Stimulated activated naive CD4-positive, alpha-beta T cell (primary cell): ENCODE results near the gene MTRR.

Source experiments
- DNase-seq, 6 experiments: peaks; one replicate each; lab custom pipeline; 2025; lab: John Stamatoyannopoulos, UW

The MTRR gene

DNA sequence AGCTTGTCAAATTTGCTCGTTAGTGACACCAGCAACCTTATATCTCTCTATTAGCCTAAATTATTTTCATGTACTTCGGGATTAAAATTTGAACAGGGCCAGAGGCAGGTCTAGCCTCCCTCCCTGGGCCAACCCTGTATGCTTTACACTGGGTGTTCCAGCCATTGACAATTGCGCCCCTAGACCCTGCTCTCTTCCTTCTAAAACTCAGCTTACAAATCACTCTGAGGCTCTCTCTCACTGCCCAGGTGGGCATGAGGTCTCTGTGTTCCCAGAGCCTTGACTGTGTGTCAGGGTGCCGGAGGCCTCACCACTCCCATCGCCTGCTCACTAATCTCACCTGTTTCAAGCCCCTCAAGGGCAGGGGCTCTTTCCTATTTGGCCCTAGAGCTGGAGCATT, 11.6 kb upstream of the MTRR start:
- DNase-seq: no peak

DNA sequence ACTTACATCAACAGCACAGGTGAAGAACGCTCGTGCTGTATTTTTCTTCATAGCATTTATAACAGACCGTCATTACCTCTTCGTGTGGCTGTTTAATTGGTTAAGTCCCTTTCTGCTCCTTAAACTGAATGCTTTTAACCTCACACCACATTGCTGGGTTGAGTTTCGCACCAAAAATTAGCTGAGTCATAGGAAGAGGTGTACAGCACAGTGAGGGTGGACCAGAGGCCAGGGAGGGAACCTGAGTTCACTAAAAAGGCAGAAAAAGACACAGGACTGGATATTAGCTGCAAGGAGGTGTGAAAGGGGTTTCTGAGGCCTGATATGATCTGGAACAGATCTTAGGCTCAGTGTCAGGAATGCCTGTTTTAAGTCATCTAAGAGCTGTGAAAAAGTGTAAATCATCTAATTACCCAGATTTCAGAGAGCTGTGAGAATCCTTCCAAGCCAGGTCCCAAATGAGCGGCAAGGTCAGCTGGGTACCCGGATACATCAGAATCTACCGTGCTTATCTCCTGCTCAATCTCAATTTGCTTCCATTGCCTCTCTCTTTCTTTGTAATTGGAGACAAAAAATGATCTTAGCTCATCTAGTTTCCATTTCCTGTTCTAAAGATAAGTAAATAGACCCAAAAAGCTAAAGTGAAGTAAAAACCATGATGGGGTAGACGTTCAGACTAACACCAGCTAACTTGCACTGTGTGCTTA, 10.9 kb upstream of the MTRR start:
- no peak for DNase-seq

DNA sequence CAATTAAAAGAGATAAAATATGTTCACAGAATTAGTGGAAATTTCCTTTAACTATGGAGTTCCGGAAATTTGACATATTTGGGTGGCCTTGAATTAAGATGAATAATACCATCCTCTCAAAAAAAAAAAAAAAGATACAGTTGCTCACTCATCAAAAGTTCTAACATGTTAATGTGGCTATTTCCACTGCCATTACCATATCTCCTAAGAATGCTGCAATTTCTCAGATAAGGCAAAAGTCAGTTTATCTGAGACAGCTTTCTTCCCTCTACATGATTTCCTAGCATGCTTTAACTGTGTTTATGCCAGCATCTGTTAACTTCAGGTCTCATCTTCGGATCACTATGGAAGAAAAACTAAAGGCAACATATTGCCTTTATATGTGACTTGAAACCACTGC, 2.8 kb upstream of the MTRR start:
- no peak for DNase-seq

DNA sequence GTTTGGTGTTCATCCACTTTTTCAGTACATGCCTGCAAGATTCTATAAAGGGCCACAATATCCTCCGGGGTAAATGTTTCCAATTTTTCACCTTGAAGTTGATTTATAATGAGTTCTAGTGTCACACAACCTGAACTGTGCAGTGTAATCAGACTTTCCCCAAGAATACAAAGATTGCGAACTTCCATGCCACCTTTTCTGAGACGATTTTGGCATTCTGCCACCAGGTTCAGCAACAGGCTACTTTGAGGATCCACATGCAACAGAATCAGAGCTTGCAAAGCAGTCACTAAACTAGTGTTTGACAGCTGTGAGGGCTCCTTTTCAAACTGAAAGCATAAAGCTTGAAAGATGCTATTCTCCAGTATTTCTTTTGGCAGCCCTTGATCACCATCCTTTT, 1.7 kb upstream of the MTRR start:
- DNase-seq: no peak

DNA sequence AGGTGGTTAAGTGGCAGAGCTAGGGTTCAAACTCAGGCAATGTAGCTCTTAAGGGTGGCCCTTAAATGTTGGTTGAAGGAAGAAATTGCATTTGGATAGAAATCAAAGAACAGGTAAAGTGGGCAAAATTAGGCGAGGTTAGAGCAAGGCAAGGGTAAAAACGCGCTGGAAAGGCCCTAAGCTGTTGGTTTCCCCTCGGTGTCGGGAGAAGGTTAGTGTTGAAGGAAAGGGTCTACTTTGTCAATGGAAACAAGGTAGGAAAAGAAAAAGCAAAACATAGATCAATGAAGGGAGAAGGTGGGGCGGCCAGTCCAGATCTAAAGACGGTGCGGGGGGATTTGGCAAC, 548 bp upstream of the MTRR start:
- peak in 1 of 6 experiments; percentile 32 for DNase-seq

DNA sequence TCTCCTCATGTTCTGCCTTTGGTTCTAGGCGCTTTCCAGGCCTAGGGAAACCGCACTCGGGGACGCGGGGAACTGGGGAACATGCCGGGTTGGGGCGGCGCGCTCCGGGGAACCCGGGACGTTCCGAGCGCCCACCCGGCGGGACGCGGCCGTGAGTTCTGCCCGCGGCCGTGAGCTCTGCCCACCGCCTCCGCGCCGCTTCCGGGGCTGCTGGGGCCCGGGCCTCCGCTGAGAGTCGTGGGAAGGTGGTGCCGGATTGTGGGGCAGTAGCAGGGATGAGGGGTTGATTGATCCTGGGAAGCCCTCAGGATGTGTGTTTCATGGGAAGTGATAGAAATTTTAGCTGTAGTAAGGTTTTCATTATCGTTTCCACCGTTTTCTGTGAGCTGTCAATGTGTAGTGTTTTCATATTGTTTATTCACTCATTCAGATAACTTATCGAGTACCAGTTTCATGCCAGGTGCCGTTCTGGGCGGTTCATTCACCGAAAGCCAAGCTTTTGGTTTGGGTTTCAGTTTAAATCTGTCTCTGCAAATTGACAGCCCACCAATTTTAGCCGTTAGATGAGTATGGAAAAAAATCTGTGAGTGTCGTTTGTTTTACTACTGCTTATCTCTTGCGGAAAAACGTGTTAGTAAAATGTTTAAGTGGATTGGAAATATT, 657 bp downstream of the MTRR start:
- peak in 2 of 6 experiments; percentile 48 to 61 for DNase-seq

DNA sequence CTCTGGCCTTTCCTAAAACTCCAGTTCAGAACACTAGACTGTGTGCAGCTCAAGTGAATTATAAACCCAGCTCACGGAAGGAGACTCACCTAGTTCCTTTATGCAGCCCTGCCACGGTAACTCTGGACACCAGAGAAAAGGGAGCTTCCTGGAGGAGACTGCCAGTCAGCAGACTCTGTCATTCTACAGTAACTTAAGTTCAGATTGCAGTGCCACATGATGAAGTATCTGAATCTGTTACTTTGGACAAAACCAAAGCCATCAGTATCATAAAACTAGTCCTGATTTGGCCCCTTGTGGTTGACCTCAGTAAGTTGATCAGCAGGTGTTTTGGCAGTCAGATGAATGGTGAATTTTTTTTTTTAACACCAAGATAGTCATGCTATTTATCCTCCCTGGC, 2.7 kb downstream of the MTRR start:
- no peak for DNase-seq

DNA sequence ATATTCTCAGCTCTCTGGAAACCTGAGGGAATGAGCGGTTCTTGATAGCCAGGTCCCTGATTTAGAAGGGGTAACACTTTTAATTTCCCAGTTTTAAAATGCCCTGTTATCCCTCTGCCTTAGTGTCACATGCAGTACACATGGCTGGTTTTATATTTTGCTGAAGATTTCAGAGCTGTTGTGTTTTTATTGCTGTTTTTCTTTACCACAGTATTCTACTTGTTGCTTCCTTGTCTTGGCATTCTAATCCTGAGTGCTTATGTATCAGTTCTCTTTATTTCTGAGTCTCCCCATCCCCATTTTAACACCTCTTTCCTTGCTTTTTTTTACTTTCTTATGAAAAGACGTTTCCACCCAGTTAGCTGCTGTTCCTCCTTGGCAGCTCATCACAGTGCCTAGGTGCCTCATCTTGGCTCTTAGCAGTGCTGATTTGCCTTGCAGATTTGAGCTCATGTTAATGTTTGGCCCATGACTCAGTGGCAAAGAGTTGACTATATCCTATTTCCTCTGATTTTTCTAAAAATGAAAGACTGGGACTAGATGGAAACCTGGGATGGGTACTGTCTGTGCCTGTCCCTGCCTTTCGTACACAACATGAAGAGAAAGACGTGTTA, 3.7 kb downstream of the MTRR start:
- DNase-seq: no peak

DNA sequence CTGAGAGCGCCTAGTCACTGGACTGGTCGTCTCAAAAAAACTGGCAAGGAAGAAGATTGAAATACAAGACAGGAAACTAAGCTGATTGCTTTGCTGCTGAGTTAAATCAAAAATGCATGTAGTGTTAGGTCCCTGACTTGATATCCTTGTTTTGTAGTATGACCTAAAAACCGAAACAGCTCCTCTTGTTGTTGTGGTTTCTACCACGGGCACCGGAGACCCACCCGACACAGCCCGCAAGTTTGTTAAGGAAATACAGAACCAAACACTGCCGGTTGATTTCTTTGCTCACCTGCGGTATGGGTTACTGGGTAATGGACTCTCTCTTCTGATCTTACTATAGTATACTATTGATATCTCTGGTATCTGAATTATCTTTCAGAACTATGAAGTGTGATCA, 4.3 kb downstream of the MTRR start:
- peak in 1 of 6 experiments; percentile 14 for DNase-seq

DNA sequence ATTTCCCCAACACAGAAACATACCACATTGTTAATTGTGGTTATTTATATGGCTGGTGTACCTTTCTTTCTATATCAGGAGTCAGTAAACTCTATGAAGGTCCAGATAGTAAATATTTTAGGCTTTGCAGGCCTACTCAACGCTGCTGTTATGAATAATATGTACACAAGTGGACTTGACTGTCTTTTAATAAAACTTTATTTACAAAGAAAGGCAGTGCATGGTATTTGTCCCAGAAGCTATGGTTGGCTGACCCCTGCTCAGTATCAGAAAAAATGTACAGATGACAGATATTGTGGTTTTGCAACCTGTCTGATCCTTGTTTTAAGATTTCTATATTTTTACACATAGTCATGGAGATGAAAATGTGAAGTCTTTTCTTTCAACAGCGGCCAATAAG, 5.7 kb downstream of the MTRR start:
- DNase-seq: no peak

DNA sequence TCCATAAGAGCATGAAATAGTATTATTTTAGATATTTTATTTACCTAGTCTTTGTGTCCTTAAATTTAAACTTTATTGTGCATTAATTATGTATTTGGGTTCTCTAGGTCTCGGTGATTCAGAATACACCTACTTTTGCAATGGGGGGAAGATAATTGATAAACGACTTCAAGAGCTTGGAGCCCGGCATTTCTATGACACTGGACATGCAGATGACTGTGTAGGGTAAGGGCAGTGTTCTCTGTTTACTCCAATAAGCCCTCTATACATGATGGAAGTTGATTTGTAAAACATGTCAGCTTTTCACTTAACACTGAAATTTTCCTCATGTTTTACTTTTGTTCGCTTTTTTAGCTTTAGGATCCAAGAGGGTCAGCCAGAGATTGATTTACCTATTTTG, 6.2 kb downstream of the MTRR start:
- DNase-seq: no peak

DNA sequence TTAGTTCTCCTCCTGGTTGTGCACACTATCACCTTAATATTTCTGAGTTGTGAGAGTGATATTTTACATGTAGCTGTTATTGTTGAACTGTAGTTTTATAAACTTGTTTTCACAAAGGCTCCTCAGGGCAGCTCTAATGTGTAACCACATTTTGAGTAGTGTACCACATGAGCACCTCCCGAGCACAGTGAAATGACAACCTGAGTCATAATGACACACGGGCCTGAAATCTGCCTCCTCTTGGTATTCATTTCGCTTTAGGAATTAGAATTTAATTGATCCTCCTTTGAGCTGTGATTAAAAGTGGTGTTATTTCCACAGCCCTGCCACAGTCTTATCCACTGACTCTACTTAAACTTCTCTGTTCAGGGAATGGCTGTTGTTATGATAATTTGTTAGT, 7.9 kb downstream of the MTRR start:
- no peak for DNase-seq

DNA sequence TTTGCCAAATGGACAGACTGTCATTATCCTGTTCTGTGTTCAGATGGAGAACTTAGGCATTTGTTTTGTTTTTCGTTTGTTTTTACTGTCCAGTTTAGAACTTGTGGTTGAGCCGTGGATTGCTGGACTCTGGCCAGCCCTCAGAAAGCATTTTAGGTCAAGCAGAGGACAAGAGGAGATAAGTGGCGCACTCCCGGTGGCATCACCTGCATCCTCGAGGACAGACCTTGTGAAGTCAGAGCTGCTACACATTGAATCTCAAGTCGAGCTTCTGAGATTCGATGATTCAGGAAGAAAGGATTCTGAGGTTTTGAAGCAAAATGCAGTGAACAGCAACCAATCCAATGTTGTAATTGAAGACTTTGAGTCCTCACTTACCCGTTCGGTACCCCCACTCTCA, 8.9 kb downstream of the MTRR start:
- no peak for DNase-seq

DNA sequence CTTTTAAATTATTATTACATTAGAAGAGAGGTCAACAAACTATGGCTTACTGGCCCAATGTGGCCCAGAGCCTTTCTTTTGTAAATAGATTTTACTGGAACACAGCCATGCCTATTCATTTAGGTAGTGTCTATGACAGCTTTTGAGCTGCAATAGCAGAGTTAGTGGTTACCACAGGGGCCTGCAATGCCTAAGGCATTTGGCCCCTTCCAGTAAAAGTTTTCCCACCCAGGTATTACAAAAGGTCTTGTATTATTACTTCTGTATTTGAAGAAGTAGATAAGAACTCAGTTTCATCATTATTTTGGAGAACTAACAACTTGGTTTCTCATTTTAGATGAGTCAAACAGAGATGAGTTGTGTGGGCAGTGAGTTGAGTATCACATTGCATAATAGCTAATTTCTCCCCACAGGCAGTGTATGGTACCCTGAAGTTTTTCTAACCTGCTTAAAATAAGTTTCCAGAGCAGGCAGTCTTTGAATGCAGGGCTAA, 9.5 kb downstream of the MTRR start:
- no peak for DNase-seq

DNA sequence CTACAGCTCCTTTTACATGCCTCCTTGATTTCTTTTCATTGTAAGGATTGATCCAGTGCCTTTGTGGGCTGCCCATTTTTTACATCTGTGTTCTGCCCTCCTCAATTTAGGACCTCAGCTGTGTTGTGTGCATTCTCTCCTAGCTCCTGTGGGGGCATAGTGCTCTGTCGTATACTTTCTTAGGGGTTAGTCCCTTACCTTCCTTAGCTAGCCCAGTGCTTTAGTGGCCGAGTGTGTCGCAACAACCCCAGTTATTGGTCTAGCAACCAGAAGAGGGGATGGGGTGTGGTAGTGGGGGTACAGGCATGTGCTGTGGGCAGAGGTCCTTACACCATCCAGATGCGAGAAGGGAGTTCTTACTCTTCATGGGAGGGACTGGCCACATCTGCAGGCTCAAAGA, 12.1 kb downstream of the MTRR start:
- DNase-seq: no peak

DNA sequence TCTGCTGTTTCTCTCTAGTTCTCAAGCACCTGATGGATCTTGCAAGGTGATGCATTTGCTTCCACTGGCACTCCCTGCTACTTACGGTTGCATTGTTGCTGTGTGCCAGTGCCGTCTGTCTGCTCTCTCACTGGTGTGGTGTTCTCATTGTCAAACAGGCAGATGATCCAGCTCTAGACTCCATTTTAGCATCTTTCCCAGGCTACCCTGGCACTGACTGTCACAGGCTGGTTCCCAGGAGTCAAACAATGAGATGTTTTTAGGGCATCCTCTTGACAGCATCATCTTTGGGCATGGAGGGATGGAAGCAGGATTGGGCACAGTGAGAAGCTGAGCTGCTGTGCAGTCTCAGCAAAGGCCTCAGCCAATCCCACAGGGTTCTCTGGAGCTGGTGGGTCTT, 12.9 kb downstream of the MTRR start:
- DNase-seq: no peak

DNA sequence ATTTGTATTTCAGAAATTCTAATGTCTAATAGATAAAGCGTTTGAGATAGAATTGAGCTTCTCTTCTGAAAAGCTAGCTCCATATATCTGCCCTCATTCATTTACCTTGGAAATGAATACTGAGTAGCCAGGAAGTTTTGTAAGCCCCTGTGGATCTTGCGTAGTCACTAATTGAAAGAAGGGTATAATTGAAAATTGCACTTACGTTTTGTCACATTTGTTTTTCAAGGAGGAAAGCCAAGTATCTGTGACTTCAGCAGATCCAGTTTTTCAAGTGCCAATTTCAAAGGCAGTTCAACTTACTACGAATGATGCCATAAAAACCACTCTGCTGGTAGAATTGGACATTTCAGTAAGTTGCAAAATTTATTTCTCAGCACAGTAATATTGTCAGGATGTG, 14.0 kb downstream of the MTRR start:
- no peak for DNase-seq

DNA sequence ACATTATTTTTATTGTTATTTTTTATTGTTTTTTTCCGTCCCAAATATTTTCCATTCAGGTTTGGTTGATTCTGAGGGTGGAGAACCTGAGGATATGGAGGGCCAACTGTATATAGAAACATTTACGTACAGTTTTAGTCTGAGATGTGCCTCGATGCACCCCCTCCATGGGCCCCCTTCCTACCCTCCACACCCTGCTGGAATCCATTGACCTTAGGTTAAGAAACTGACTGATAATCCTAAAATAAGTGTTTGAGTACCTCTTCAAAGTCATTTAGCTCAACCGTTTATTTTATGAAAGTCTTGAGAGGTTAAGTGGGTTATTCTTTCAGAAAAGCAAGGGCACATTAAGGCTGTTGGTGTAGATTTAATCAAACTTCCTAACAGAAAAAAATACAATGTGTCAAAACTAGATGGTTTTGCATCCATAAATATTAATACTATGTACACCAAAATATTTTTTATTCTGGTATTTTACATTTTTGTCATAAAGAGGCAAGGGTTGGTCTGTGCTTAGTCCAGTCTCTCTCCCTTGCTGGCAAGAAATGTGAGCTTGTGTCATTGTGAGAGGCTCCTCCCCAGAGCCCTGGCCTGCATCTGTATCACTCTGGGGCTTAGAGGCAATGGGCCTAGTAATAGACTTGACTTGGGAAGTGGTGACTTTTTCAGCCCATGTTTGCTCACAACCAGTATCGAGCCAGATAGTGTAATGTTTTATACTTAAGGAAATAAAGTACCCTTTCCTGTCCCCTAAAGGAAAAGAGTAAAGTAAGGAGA, 15.7 kb downstream of the MTRR start:
- no peak for DNase-seq

DNA sequence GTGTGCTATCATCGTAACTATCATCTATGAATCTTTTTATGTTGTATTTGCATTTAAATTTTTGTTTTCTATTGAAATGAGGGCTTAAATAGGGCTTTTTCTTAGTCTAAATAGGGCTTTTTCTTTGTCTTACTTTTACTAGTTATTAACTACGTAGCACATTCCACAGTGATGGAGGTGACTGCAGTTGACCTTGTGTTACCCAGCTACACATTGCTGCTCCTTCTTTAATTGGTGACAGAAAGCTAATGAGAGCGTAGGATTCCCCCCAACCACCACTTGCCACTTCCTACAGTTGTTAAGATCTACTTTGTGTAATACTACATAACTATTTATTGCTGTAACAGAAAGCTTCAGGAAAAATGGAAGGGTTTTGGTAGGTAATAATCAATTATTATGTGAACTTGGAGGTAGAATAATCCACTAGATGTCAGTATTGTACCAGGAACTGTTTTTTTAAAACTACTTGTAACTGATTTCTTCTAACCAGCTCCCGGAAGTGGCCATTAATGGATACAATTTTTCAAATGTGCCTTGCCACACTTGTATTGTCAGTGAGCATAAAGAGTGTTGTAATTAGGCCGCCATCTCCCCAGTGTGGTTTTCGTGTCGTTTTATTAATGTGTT, 18.0 kb downstream of the MTRR start:
- peak in 2 of 6 experiments; percentile 13 for DNase-seq

DNA sequence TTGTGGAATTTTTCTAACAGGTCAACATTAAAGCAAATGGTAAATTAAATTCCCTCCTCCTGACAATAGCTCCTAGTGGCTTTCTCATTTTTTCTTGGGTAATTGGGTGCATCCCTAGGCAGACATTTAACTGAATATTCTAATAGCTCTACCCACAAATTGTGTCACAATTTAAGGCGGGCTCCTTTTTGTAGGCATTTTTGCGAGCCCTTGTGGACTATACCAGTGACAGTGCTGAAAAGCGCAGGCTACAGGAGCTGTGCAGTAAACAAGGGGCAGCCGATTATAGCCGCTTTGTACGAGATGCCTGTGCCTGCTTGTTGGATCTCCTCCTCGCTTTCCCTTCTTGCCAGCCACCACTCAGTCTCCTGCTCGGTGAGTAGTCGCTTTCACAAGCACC, 20.0 kb downstream of the MTRR start:
- DNase-seq: no peak

DNA sequence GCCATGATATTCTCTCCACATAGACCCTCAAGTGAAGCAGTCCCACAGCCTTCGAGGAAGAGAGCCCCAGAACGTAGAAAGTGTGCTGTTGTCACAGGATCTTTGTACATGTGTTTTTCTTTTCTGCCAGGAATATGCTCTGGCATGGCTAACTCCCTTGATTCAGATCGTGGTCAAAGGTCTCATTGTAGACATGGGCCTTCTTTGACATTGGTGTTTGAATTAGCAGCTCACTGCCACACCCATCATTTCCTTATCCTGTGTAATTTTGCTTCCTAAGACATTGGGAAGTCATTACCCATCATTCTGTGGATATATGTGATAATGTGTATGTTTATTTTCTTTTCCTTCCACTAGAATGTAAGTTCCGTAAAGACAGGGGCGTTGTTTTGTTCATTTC, 25.5 kb downstream of the MTRR start:
- no peak for DNase-seq

DNA sequence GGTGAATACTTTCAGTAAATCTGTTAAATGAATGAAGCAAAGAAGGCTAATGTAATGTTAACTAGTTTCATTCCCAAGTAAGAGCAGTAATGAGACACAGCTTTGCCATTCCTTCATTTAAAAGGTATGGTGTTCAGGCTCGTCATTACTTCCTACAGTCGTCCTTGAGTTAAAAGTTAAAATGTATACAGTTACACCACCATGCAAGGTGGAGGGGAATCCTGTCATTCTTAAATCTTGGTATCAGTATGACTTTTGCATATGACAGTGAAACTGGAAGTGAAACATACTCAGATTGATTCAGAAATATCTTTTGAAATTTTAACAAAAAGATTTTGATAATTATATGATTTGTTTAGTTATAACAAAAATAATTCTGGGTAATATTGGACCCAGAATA, 25.9 kb downstream of the MTRR start:
- DNase-seq: no peak
